Measurements from ENCODE around the gene ERC2.

The ERC2 gene

GRCh38 chr3:55824406-55824805 is 643.9 kb downstream of the ERC2 start:
- no peak for DNase-seq (ENCODE audit: low read depth)

- DNase-seq (ENCODE audit: low read depth): no peak
Measured at GRCh38 chr3:55823829-55824228, 644.4 kb downstream of the ERC2 start.

- DNase-seq (ENCODE audit: low read depth): no peak
Measured at GRCh38 chr3:55823001-55823400, 645.3 kb downstream of the ERC2 start.

- no peak for DNase-seq (ENCODE audit: low read depth)
Measured at GRCh38 chr3:55819005-55819404, 649.3 kb downstream of the ERC2 start.

- no peak for DNase-seq (ENCODE audit: low read depth)
Measured at GRCh38 chr3:55818485-55818884, 649.8 kb downstream of the ERC2 start.

GRCh38 chr3:55816794-55817576 is 651.3 kb downstream of the ERC2 start:
- no peak for DNase-seq (ENCODE audit: low read depth)

GRCh38 chr3:55815262-55815661 is 653.0 kb downstream of the ERC2 start:
- no peak for DNase-seq (ENCODE audit: low read depth)

- no peak for DNase-seq (ENCODE audit: low read depth)
Measured at GRCh38 chr3:55813268-55814097, 654.8 kb downstream of the ERC2 start.

- DNase-seq (ENCODE audit: low read depth): no peak
Measured at GRCh38 chr3:55812394-55813013, 655.8 kb downstream of the ERC2 start.

- no peak for DNase-seq (ENCODE audit: low read depth)
Measured at GRCh38 chr3:55807210-55807609, 661.1 kb downstream of the ERC2 start.

GRCh38 chr3:55805169-55805568 is 663.1 kb downstream of the ERC2 start:
- DNase-seq (ENCODE audit: low read depth): no peak

GRCh38 chr3:55804170-55805095 is 663.8 kb downstream of the ERC2 start:
- DNase-seq (ENCODE audit: low read depth): no peak

GRCh38 chr3:55802816-55803215 is 665.5 kb downstream of the ERC2 start:
- no peak for DNase-seq (ENCODE audit: low read depth)

GRCh38 chr3:55801676-55802075 is 666.6 kb downstream of the ERC2 start:
- no peak for DNase-seq (ENCODE audit: low read depth)

- DNase-seq (ENCODE audit: low read depth): no peak
Measured at GRCh38 chr3:55801068-55801467, 667.2 kb downstream of the ERC2 start.

- DNase-seq (ENCODE audit: low read depth): no peak
Measured at GRCh38 chr3:55797775-55798174, 670.5 kb downstream of the ERC2 start.

- no peak for DNase-seq (ENCODE audit: low read depth)
Measured at GRCh38 chr3:55797084-55797483, 671.2 kb downstream of the ERC2 start.

- DNase-seq (ENCODE audit: low read depth): no peak
Measured at GRCh38 chr3:55796533-55796932, 671.7 kb downstream of the ERC2 start.

- DNase-seq (ENCODE audit: low read depth): no peak
Measured at GRCh38 chr3:55795746-55796145, 672.5 kb downstream of the ERC2 start.

GRCh38 chr3:55795296-55795695 is 673.0 kb downstream of the ERC2 start:
- DNase-seq (ENCODE audit: low read depth): no peak

- no peak for DNase-seq (ENCODE audit: low read depth)
Measured at GRCh38 chr3:55792742-55793141, 675.5 kb downstream of the ERC2 start.

GRCh38 chr3:55792009-55792408 is 676.3 kb downstream of the ERC2 start:
- no peak for DNase-seq (ENCODE audit: low read depth)

Measured in CMK (cell line).